ENCODE data around the gene DEPDC4.
"Not testable (repeated sequence)": the region's sequence is repeated elsewhere in the genome, so short reads cannot be mapped to it uniquely, and the experiment has no call there.

Gene DEPDC4

DNA sequence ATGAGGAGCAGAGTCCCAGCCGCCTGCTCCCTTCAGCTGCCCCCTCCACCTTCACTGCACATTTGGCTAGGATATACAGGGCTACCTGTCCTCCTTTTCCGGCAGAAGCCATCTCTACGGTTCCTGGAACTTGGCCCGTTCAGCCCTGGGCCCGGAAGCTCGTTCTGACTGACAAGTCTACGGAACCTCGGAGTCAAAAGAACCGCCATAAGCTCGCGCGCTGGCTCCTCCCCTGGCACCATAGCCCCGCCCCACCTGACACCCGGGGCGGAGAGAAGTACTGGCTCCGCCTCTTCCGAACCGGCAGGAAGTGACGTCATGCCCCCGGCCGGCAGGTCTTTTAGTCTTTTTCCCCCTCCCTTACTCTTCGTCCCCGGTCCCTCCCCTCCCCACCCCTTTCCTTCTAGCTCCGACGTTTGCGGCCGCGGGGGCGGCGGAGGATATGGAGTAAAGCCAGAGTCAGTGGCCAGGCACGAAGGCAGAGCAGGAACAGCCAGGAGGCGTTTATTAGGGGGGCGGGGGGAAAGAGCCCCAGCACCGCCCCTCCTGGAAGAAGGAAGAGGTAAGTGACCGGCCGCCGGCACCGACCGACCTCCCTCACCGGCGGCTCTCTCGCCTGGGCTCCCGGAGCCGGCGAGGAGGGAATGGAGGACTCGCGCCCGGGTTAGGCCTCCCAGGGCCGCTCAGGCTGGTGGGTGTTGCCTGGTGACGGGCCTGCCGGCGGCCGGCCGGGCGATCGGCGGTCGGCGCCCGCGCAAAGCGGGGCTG is at the start of gene DEPDC4, which contains the start of gene SCYL2:
DEPDC4 (minus strand) TSS at position 245 of the 768 bp plus-strand sequence; CDS start at position 242, 3 bp downstream.
SCYL2 (plus strand) TSS at position 343 of the 768 bp plus-strand sequence. CDS start 15,794 bp downstream, outside the sequence.
- DNase-seq, result peak; percentile 92 to 99

DNA sequence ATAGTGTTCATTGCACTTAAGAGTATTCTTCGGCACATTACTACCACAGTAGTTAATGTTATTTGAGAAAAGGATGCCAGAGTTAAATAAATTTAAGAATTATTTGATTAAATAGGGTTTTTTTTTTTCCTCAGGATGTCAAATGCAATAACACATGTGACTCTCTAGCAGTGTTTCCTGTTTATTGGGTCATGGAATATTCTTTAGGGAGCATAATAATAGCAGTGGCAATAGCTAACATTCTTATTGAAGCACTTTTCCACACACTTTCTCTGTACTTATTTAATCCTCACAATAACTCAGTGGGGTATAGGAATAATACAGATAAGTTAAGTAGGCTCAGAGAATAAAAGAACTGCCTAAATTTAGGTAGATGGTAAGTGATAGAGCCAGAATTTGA is 44.4 kb upstream of the DEPDC4 start:
- no peak for DNase-seq

DNA sequence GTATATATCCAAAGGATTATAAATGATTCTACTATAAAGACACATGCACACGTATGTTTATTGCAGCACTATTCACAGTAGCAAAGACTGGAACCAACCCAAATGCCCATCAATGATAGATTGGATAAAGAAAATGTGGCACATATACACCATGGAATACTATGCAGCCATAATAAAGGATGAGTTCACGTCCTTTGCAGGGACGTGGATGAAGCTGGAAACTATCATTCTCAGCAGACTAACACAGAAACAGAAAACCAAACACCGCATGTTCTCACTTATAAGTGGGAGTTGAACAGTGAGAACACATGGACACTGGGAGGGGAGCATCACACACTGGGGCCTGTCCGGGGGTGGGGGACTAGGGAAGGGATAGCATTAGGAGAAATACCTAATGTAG is 41.3 kb upstream of the DEPDC4 start:
- not testable (repeated sequence) for DNase-seq

DNA sequence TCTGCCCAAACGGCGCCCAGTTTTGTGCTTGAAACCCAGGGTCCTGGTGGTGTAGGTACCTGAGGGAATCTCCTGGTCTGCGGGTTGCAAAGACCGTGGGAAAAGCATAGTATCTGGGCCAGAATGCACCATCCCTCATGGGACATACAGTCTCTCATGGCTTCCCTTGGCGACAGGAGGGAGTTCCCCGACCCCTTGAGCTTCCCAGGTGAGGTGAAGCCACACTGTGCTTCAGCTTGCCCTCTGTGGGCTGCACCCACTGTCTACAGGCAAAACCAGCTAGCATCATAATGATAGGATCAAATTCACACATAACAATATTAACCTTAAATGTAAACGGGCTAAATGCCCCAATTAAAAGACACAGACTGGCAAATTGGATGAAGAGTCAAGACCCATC is 37.5 kb upstream of the DEPDC4 start:
- DNase-seq, result not testable (repeated sequence)

- no peak for DNase-seq
Observed at GRCh38 chr12:100303831-100304230, 37.0 kb upstream of the DEPDC4 start.

GRCh38 chr12:100302081-100302480 is 35.2 kb upstream of the DEPDC4 start:
- no peak for DNase-seq

- no peak for DNase-seq
Observed at GRCh38 chr12:100295764-100296555, 29.1 kb upstream of the DEPDC4 start.

- not testable (repeated sequence) for DNase-seq
Observed at GRCh38 chr12:100294366-100294765, 27.5 kb upstream of the DEPDC4 start.

DNA sequence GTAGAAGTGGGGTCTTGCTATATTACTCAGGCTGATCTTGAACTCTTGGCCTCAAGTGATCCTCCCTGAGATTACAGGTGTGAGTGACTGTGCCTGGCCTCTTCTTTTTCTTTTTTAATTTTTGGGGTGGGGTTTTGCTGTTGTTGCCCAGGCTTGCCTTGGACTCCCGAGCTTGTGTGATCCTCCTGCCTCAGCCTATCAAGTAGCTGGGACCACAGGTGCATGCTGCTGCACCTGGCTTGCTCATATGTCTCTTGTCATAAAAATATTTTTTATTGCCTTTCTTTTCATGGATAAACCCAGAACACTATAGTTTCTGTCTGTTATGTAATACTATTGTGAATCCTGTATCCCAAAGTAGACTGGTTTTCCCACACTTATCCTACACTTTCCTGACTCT is 26.1 kb upstream of the DEPDC4 start:
- DNase-seq, result peak; percentile 28 to 53

GRCh38 chr12:100290016-100290415 is 23.1 kb upstream of the DEPDC4 start:
- DNase-seq, result no peak

DNA sequence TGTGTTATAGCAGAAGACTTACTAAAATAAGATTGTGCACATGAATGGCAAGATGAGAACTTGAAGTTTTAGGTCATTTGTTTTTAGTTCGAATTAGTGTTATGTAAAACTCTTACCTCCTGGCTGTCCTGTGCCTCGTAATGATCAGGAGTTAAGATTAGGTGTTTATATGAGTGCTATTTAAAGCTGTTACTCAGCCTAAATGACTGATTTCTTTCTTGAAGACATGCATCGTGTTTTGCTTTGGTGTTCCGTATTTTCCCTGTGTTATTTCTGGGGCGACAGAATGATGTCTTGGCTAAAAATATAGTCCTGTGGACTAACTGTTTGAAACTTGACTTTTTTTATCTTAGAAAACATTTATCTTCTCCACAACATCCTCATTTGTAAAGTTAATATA is 22.2 kb upstream of the DEPDC4 start:
- no peak for DNase-seq

DNA sequence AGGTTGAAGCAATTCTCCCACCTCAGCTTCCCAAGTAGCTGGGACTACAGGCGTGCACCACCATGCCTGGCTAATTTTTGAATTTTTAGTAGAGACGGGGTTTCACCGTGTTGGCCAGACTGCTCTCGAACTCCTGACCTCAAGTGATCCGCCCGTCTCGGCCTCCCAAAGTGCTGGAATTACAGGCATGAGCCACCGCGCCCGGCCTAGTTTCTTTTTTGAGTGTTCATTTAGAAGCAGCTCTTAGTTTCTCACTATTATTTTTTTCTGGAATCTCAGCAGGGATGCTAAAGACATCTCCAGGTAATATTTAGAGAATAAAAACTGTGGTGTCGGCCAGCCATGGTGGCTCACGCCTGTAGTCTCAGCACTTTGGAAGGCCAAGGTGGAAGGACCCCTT is 17.7 kb upstream of the DEPDC4 start:
- not testable (repeated sequence) for DNase-seq

DNA sequence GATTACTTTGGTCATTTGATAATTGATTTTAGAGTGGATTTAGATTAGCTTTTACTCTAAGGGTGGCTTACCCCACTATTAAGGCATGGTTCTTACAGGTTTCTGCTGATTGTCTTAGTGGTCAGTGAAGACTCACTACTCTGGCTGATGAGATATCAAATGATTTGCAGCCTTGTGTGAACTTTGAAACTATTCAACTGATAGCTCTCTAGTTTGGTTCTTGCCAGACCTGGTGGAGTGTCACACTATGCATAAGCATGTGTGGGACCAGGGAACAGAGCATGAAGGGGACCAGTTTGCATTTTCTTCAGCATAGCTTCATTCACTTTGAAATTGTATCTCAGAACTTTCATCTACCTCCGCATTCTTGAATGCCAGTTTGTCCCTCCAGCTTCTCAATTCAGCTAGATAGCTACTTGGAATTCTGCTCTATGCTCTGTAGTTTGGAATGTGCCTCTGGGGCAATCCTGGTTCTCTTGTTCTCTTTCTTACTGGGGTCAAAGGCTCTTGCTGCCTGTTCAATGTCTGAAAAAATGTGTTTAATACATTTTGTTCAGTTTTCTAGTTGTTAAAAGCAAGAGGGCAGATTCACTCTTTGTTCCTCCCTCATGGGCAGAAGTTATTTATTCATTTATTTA is 12.8 kb upstream of the DEPDC4 start:
- DNase-seq, result no peak

- no peak for DNase-seq
Observed at GRCh38 chr12:100279159-100279558, 12.3 kb upstream of the DEPDC4 start.

DNA sequence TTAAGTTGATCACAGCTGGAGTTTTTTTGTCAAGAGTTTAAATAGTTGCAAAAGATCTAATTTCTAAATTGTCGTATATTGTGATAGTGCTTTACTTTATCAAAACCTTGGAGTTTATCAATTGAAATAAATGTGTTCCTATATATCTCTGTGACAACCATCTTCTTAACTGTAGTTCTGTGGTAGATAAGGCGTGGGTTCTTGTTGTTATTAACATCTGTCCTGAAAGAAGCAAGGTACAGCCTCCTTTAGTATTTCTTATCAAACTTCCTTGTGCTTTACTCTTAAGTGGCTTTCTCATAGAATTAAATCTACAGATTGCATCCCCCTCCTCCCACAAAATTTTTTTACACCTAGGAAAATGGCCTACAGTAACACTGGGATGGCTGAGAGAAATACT is 7.4 kb upstream of the DEPDC4 start:
- no peak for DNase-seq

- DNase-seq, result no peak
Observed at GRCh38 chr12:100273782-100274181, 6.9 kb upstream of the DEPDC4 start.

DNA sequence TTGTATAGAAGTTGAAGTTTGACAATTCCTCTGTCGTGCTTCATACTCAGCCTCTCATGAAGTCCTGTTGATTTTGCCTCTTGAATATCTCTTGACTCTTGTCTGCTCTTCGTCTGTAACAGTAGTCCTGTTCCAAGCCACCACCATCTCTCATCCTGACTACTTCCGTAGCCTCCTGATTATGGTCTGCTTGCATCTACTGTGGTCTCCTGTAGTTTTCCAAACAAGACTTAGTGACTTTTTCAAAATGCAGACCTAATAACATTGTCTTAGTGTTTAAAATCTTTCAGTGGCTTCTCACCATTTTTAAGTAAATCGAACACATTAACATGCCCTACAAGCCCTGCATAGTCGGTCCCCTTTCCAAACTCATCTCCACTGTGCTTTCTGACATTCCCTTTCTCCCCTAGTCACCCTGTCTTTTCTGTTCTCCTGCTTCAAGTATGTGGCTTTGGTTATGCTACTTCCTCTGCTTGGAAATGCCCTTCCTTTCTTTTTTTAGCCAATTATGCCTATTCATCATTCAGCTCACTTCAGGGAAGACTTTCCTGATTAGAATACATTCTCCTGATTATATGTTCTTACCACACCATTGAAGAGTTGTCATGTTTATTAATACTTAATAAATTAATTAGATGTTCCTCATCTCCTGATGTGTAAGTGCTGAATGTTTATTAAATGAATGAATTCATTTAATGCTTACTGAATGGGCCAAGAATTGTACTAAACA is 2.1 kb upstream of the DEPDC4 start:
- DNase-seq, result no peak

DNA sequence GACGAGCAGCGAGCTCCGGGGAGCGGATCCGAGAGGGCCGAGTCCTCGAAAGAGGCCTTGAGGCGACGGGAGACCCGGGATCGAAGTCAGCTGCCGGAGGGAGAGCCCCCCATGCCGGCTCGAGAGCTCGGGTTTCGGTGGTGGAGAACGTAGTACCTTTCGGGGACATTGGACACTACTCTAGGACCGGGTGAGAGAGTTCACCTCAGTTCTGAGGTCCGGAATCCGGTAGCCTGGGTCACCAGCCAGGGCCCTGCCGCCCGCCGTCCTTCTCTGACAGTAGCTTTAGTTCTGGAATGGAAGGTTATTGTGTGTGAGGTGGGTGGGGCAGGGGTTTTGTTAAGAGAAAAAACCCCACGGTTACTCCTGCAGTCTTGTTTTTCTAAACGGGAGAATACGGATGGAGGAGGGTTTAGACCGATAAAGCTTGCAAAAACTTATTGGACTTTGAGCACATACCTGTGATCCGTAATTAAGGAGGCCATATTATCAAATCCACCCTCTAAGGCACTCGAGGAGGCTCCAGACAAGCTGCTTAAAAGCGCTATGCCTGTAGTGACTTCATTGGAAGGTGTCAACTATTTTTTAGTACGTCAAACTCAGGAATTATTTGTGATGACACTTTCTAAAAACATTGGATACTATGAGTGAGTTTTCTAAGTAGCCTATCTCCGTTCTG is 863 bp upstream of the DEPDC4 start:
- no peak for DNase-seq

DNA sequence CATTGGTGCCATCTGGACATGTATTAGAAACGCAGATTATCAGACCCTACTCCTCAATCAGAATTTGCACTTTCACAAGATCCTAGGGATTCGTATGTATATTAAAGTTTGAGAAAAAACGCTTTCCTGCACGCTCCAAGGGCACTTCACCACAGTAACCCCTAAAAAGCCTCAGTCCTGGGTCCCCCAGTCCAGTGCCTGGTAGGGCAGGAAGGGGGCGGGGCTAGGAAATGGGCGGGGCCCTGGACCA is 369 bp downstream of the DEPDC4 start:
- DNase-seq, result no peak

DNA sequence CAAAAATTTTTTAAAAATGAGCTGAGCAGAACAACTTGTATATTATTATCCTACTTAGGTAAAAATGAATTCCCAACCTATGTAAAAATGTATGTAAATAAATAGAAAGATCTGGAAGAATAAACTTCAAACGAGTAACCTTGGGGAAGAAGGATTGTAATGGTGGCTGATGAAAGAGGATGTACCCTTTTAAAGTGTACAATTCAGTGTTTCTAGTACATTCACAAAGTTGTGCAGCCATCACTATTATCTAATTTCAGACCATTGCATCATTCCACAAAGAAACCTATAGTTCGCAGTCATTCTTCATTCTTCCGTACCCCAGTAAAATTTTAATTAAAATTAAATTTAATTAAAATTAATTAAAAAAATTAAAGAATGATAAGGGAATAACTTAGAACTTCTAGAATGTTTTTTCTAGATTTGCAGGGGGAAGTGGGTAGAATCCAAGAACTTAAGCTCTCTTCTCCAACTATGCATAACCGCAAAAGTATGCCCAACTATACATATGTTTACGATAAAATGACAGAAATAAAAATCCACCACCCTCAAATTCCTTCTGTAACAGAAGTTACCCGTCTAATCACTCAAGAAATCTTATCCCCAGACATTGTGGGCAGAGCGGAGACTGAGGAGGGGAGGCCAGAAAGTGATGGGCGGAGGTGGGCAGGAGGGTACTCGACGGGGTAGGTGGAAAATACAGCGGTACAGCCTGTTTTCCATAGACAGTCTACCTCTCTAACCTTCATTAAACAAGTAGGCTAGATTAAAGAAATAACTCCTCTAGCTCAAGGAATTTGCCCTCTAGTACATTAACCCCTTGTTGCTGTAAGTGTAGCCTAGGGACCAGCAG is 921 bp downstream of the DEPDC4 start:
- DNase-seq, result no peak

DNA sequence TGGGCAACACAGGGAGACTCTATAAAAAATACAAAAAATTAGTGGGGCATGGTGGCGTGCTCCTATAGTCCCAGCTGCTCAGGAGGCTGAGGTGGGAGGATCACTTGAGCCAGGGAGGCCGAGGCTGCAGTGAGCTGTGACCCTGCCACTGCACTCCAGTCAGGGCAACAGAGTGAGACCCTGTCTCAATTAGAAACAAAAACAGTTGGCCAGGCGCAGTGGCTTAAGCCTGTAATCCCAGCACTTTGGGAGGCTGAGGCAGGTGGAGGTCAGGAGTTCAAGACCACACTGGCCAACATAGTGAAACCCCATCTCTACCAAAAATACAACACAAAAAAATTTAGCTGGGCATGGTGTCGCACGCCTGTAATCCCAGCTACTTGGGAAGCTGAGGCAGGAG is 1.8 kb downstream of the DEPDC4 start:
- not testable (repeated sequence) for DNase-seq

- no peak for DNase-seq
Observed at GRCh38 chr12:100263131-100263530, 3.7 kb downstream of the DEPDC4 start.
